Nephron progenitor cell (in vitro differentiated cells): Measurements from ENCODE around the gene CHAT.

ENCODE experiments used
- DNase-seq: peaks from one replicate; pipeline ENCODE4 v3.0.0; 2021
- H3K27ac Mint-ChIP-seq: 2 replicates; pipeline ENCODE4 v1.8.0; 2021; ENCODE audit warnings: mild to moderate bottlenecking, moderate library complexity, mixed read lengths
- H3K27me3 Mint-ChIP-seq: 2 replicates; pipeline ENCODE4 v1.8.0; 2021; ENCODE audit warnings: mild to moderate bottlenecking, low read depth, mixed read lengths; ENCODE audit not compliant: poor library complexity
- H3K36me3 Mint-ChIP-seq: 2 replicates; pipeline ENCODE4 v1.8.0; 2021; ENCODE audit warnings: low read depth, mixed read lengths
- H3K4me1 Mint-ChIP-seq: 2 replicates; pipeline ENCODE4 v1.8.0; 2021; ENCODE audit warnings: mixed read lengths
- H3K4me3 Mint-ChIP-seq: 2 replicates; pipeline ENCODE4 v1.8.0; 2021; ENCODE audit warnings: mild to moderate bottlenecking, moderate library complexity, mixed read lengths
- H3K9me3 Mint-ChIP-seq: 2 replicates; pipeline ENCODE4 v1.8.0; 2021; ENCODE audit warnings: mild to moderate bottlenecking, moderate library complexity, mixed read lengths
- TF ChIP-seq, protein P1 (sequence below): fragments of 200-600 bp; sonication (generic); IDR thresholded peaks from 2 replicates; pipeline ENCODE4 v1.5.0; 2021; ENCODE audit warnings: antibody characterized with exemption

CHAT gene

DNA sequence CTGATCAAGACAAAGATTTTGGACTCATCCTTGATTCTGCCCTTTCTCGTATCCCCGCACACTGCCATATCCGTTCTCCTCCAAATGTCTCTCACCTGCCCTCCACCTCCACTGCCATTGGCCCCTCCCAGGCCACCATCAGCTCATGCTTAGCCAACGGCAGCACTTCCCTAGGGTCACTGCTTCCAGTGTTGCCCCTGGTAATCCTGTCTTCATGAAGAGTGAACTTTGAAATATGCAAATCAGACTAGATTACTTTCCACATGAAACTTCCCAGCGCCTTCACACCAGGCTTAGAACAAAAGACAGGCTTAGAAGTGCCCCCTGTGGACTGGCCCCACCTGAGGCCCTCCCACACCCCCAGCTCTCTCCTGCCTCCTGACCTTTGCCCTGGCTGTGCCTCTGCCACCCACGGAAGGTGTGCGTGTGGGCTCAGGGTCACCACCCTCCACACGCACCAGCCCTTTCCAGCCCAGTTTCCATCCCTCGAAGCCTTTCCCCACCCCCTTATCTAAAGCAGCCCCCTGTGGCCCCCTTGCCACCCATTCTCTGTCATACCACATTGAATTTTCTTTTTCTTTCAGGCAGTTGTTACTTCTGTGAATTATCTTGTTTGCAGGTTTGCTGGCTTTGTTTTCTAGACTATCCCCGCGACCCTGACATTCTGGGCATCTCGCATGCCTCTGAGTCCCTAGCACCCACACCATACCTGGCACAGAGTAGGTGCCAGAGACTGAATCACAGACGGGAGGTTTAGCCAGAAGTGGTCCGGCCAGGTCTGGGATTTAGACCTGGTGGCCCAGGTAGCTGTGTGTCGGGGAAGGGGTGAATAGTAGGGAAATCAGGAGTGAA lies 38.8 kb downstream of the CHAT start:
- Mint-ChIP-seq H3K36me3 (no peaks in the 10 kb centered on the region), H3K27me3 (peaks cover 46% of the 10 kb centered on the region), H3K9me3 (peaks cover 9% of the 10 kb centered on the region), H3K4me3 (no peak overlapping the region), H3K27ac (no peak overlapping the region), H3K4me1 (peaks cover 29% of the 10 kb centered on the region)
- no peak for DNase-seq
- TF ChIP-seq, protein P1, sequence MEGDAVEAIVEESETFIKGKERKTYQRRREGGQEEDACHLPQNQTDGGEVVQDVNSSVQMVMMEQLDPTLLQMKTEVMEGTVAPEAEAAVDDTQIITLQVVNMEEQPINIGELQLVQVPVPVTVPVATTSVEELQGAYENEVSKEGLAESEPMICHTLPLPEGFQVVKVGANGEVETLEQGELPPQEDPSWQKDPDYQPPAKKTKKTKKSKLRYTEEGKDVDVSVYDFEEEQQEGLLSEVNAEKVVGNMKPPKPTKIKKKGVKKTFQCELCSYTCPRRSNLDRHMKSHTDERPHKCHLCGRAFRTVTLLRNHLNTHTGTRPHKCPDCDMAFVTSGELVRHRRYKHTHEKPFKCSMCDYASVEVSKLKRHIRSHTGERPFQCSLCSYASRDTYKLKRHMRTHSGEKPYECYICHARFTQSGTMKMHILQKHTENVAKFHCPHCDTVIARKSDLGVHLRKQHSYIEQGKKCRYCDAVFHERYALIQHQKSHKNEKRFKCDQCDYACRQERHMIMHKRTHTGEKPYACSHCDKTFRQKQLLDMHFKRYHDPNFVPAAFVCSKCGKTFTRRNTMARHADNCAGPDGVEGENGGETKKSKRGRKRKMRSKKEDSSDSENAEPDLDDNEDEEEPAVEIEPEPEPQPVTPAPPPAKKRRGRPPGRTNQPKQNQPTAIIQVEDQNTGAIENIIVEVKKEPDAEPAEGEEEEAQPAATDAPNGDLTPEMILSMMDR, result no peak

DNA sequence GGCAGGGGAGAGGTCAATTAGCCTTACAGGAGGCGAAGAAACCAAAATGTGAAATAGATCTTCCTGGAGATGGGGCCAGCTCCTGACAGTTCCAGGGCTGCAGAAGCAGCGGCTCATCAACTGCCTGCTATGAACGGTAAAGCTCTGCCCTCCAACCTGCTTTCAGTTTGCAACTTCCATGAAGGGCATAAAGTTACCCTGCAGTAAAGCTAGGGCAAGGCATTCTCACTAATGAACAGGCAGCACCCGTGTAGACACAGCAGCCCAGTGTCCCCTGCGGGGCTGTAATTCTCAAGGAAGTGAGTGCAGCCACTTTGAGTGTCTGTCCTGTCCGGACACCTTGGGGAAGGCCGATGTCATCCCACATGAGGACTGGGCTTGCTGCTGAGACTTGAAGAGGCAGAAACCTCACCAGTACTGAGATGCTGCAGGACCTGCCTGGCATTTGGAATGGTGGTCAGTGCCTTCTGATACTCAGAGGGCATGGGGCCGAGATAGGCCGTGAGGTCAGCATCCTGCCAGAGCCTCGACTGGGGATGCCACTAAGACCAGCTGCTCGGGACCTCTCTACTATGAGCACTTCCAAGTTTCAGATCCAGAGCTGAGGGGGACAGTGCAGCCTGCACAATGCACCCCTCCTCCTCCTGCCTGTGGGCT lies 39.6 kb downstream of the CHAT start:
- Mint-ChIP-seq H3K9me3 (peaks cover 16% of the 10 kb centered on the region), H3K36me3 (no peaks in the 10 kb centered on the region), H3K27ac (no peak overlapping the region), H3K4me1 (peaks cover 25% of the 10 kb centered on the region), H3K4me3 (no peak overlapping the region), H3K27me3 (peaks cover 46% of the 10 kb centered on the region)
- TF ChIP-seq, protein P1, result no peak
- DNase-seq, result no peak

DNA sequence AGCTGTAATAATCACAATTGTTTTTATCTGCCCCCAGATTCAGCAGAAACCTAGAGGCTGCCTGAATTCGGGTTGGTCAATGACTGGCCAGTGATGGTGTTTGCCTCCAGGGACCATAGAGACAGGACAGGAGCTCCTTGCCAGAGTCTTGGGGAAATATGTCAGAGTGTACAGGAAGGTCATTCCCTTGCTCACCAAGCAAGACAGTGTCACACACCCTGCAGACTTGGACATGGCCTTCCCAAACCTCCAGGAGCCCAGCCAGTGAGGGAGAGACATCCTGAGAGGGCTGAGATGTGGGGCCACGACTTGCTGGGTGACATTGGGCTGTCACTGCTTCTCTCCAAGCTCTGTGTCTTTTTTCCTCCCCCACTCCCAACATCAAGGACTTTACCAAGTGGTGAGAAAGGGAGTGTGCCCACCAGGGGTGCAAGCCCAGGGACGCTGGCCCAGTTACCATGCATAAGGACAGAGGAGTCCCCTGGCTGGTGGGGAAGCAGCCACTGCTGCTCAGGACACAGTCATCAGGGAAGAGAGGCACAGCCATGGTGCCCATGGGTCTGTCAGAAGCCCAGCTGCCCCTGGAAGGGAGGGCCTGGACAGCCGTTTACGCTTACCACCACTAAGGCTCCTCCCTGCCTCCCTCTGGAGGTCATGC lies 40.3 kb downstream of the CHAT start:
- no peak overlapping the region for H3K4me3 Mint-ChIP-seq
- peaks cover 23% of the 10 kb centered on the region for H3K9me3 Mint-ChIP-seq
- peaks cover 46% of the 10 kb centered on the region for H3K27me3 Mint-ChIP-seq
- H3K36me3 Mint-ChIP-seq, result peaks cover 5% of the 10 kb centered on the region
- DNase-seq, result no peak
- H3K27ac Mint-ChIP-seq, result no peak overlapping the region
- H3K4me1 Mint-ChIP-seq, result peaks cover 17% of the 10 kb centered on the region
- TF ChIP-seq, protein P1, result no peak

DNA sequence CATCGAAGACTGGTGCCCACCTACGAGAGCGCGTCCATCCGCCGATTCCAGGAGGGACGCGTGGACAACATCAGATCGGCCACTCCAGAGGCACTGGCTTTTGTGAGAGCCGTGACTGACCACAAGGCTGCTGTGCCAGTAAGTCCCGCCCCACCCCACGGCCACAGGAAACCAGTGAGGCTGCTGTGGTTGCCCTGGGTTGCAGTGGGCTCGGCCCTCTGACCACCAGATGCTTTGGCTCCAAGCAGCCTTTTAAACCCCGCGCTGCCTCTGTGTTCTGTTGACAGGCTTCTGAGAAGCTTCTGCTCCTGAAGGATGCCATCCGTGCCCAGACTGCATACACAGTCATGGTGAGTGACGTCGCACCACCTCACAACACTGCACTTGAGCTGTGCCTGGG lies 41.3 kb downstream of the CHAT start:
- Mint-ChIP-seq H3K27ac (no peak overlapping the region), H3K36me3 (peaks cover 5% of the 10 kb centered on the region), H3K9me3 (peaks cover 31% of the 10 kb centered on the region), H3K27me3 (peaks cover 44% of the 10 kb centered on the region), H3K4me3 (no peak overlapping the region), H3K4me1 (peaks cover 10% of the 10 kb centered on the region)
- DNase-seq, result no peak
- TF ChIP-seq, protein P1, result no peak

DNA sequence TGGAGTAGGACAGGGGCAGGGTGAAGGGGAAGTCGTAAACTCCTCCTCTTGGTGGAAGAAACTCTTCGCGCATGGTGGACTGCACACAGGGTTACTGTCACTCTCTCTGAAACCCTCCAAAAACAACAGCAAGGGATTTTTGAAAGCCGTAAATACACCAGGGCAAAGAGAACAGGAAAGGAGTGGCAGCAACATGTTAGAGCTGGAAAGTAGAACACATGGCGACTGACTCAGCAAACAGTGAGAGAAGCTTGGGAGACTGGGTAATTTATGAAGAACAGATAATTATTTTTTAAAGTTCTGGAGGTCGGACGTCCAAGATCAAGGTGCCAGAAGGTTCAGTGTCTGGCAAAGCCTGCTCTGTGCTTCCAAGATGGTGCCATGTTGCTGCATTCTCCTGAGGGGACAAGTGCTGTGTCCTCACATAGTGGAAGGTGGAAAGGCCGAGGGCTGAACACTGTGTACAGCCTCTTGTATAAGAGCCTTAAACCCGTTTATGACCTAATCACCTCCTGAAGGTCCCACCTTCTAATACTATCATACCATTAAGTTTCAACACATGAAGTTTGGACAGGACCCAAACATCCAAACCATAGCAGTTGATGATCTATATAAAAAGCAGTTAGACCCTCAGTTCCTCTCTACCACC lies 43.1 kb downstream of the CHAT start:
- no peak for DNase-seq
- peaks cover 54% of the 10 kb centered on the region for H3K27me3 Mint-ChIP-seq
- peaks cover 5% of the 10 kb centered on the region for H3K36me3 Mint-ChIP-seq
- peaks cover 31% of the 10 kb centered on the region for H3K9me3 Mint-ChIP-seq
- TF ChIP-seq, protein P1, result no peak
- peak overlapping the region; percentile 62 for H3K27ac Mint-ChIP-seq
- H3K4me3 Mint-ChIP-seq, result no peak overlapping the region
- peaks cover 10% of the 10 kb centered on the region for H3K4me1 Mint-ChIP-seq
